T-helper 17 cell (primary cell): ENCODE measurements around the gene FRRS1L. TPM values are rescaled to one million over a fixed set of nuclear protein-coding genes. Genes with fewer than 3 reads are reported as not detected.

ENCODE experiments used
- ATAC-seq: fragments of 150-1000 bp; cut with Tn5 transposase; 2 replicates; pipeline ENCODE4 v1.10.0; 2021; ENCODE audit warnings: mild to moderate bottlenecking, moderate library complexity
- DNase-seq, 3 donors: peaks; one replicate each; pipeline versions ENCODE4 v3.0.0 to v3.0.0-alpha.2; 2020 to 2021
- H3K9me3 ChIP-seq: one replicate; pipeline ENCODE4 v1.7.0; 2013; ENCODE audit warnings: low read length, mild to moderate bottlenecking; ENCODE audit not compliant: control insufficient read depth, poor library complexity, severe bottlenecking
- H3K27ac Mint-ChIP-seq: one replicate; pipeline ENCODE4 v1.8.0; 2022; ENCODE audit warnings: mild to moderate bottlenecking, moderate library complexity, mixed read lengths
- H3K27me3 Mint-ChIP-seq: one replicate; pipeline ENCODE4 v1.8.0; 2022; ENCODE audit warnings: mixed read lengths
- H3K36me3 Mint-ChIP-seq: one replicate; pipeline ENCODE4 v1.8.0; 2022; ENCODE audit warnings: low read depth, mixed read lengths
- H3K4me1 Mint-ChIP-seq: one replicate; pipeline ENCODE4 v1.8.0; 2022; ENCODE audit warnings: mild to moderate bottlenecking, mixed read lengths
- H3K4me3 Mint-ChIP-seq: one replicate; pipeline ENCODE4 v1.8.0; 2022; ENCODE audit warnings: mild to moderate bottlenecking, moderate library complexity, mixed read lengths
- total RNA-seq, 4 donors: library from RNA in 2 of 4; stranded (reverse) in 2 of 4; gene quantifications; one replicate each; pipeline ENCODE4 v1.2.3 and lab custom pipeline; 2022 to 2026

FRRS1L gene
- total RNA-seq, 2 donors from 2014 or later: not detected

DNA sequence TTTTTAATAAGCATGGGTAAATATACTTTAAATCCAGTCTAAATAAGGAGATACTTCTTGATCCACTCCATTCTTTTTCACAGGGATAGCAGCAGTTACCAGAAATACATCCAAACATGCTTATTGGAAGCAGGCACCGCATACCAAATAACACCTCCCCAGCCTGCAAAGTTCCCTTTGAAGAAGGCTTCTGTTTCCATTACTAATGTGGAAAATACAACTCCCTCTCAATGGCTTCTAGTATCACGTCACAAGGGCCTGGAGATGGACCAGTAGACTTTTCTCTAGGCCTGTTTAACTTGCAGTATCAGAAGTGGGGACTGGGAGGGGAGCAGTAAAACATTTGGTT lies 68.1 kb downstream of the FRRS1L start:
- peak overlapping the region; percentile 57 for H3K27ac Mint-ChIP-seq
- no peak for DNase-seq
- H3K27me3 Mint-ChIP-seq: no peaks in the 10 kb centered on the region
- H3K9me3 ChIP-seq: no peaks in the 10 kb centered on the region
- peaks cover 13% of the 10 kb centered on the region for H3K36me3 Mint-ChIP-seq
- no peak overlapping the region for H3K4me3 Mint-ChIP-seq
- peaks cover 60% of the 10 kb centered on the region for H3K4me1 Mint-ChIP-seq
- no peak for ATAC-seq

DNA sequence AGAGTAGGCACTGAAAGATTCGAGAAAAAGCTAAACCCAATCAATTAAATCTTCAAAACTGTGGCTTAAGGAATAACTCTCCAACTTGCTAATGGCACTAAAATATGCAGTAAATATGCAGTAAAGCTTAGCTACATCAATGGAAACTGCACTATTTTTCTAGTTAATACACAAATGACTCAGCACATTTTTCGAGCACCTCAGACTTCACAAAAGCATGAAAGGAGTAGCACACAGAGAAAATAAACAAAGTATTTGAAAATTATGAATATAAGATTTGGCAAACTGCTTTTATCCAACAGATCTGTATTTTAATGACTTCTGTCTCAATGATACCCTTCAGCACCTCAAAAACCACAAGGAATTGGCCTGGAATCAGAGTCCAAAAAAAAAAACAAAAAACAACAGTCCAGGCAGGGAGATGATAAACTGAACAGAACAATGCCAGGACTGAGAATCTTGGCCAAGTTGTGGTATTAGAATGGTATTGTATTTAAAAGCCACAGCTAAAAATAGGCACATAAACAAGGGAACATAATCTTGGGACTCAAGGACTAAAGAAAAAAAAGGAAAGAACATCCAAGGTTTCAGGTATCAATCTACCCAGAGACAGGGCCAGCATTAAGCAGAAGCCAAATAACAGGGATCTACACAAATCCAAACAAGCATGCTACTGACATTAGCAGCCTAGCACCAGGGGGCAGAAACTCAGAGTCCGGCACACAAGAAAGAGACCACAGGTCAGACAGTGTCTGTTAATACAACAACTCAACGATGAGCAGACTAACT lies 68.7 kb downstream of the FRRS1L start:
- H3K9me3 ChIP-seq: no peaks in the 10 kb centered on the region
- H3K4me3 Mint-ChIP-seq: peak overlapping the region; percentile 59
- ATAC-seq (no peak), DNase-seq (no peak)
- H3K36me3 Mint-ChIP-seq: peaks cover 13% of the 10 kb centered on the region
- H3K27ac Mint-ChIP-seq: peak overlapping the region; percentile 57
- H3K4me1 Mint-ChIP-seq: peaks cover 62% of the 10 kb centered on the region
- H3K27me3 Mint-ChIP-seq: no peaks in the 10 kb centered on the region

DNA sequence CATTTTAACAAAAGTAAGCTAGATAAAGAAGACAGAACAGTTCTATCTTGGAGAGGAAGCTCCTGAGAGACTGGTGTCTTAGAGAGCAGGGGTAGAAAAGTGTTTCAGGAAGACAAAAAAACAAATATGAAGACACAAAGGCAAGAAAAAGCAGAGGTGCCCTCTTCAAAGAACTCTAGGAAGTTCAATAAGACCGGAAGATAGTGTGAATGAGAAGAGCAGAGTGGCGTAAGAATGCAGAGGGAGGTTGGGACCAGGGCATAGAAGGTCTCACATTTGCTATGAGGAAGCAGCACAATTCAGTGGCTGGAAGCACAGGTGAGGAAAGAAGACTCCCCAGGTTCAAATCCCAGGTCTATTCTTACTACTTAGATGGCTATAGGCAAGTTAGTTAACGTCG lies 69.9 kb downstream of the FRRS1L start:
- ATAC-seq: no peak
- Mint-ChIP-seq H3K27ac (peak overlapping the region; percentile 95), H3K4me1 (peaks cover 62% of the 10 kb centered on the region), H3K4me3 (peak overlapping the region; percentile 70), H3K27me3 (no peaks in the 10 kb centered on the region), H3K36me3 (peaks cover 15% of the 10 kb centered on the region)
- DNase-seq: no peak
- no peaks in the 10 kb centered on the region for H3K9me3 ChIP-seq

DNA sequence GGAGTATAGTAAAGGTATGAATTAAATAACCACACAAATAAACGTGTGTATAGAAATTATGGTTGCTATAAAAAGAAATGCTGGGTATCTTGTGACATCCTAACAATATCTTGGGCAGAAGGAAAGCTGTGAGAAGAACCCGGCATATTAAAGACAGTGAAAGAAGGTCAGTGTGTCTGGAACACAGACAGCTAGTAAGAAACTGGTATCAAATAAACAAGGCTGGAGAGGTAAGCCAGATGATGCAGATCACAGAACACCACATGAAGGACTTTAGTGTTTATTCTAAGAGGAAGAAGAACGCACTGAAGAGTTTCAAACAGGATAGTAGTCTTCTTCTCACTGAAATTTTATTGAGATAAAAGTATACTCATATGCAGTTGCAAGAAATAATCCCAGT lies 71.7 kb downstream of the FRRS1L start:
- Mint-ChIP-seq H3K36me3 (peaks cover 17% of the 10 kb centered on the region), H3K4me1 (peaks cover 54% of the 10 kb centered on the region), H3K4me3 (peak overlapping the region; percentile 62), H3K27ac (peak overlapping the region; percentile 95), H3K27me3 (no peaks in the 10 kb centered on the region)
- DNase-seq (no peak), ATAC-seq (no peak)
- no peaks in the 10 kb centered on the region for H3K9me3 ChIP-seq

DNA sequence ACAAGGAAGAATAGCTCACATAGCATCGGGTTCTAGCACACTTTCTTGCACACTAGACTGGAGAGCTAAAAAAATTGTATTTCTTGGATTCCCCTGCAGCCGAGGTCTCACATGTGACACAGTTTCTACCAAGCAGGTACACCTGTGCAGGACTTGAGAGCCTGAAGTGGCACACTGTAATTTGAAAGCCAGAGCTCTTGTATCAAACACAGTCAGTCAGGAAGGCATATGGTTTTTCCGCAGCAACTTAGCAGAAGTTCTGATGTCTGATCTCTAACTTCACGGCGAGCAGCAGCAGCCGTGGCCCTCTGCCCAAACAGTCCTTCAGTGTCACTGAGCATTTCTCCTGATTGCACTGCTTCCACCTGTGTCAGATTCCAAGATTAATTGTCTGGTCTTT lies 72.8 kb downstream of the FRRS1L start:
- no peak for DNase-seq
- H3K36me3 Mint-ChIP-seq: peaks cover 17% of the 10 kb centered on the region
- no peak for ATAC-seq
- no peak overlapping the region for H3K4me3 Mint-ChIP-seq
- no peaks in the 10 kb centered on the region for H3K9me3 ChIP-seq
- peak overlapping the region; percentile 95 for H3K27ac Mint-ChIP-seq
- no peaks in the 10 kb centered on the region for H3K27me3 Mint-ChIP-seq
- peaks cover 49% of the 10 kb centered on the region for H3K4me1 Mint-ChIP-seq

DNA sequence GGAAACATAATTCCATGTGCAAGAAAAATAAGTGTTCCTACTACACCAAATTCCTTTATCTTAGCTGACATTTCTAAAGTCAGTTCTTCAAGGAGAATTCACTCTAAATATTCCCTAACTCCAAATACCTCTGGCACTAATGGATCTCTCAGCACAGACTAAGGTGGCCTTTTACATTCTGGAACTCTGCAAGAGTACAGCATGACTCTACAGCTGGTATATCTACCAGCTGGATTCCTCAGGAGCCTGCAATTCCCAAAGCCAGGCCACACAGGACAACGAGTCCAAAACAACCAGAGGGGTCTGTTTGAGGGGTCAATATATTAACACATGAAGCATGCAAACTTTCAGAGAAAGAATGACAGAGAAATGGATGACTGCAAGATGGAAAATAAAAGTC lies 74.5 kb downstream of the FRRS1L start:
- Mint-ChIP-seq H3K27me3 (no peaks in the 10 kb centered on the region), H3K36me3 (peaks cover 18% of the 10 kb centered on the region), H3K27ac (peak overlapping the region; percentile 5), H3K4me3 (no peak overlapping the region), H3K4me1 (peaks cover 37% of the 10 kb centered on the region)
- H3K9me3 ChIP-seq: no peaks in the 10 kb centered on the region
- DNase-seq (no peak), ATAC-seq (no peak)

DNA sequence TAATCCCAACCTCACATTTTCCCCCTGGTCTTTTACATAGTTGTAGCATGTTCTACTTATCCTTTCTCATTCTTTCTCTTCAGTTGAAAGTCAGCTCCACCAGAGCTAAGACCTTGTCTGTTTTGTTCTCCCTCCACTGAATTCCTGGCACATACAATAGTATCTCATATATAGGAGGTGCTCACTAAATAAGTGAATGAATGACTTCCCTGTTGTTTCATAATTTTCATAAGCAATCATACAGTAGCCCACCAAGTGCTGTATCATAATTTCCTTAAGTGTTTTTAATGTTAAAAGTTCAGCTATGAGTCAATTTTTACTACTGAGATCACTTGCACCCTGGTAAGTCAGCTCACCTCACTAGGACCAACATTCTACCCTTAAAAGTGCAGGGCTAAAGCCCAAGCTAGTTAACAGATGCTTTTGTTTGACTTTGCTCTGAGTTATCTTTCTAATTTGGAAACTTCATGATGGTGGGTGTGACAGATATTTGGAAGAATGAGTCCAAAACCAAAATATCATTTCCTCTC lies 74.9 kb downstream of the FRRS1L start:
- Mint-ChIP-seq H3K4me1 (peaks cover 34% of the 10 kb centered on the region), H3K4me3 (no peak overlapping the region), H3K36me3 (peaks cover 18% of the 10 kb centered on the region), H3K27me3 (no peaks in the 10 kb centered on the region), H3K27ac (peak overlapping the region; percentile 5)
- no peaks in the 10 kb centered on the region for H3K9me3 ChIP-seq
- no peak for DNase-seq
- ATAC-seq: no peak

DNA sequence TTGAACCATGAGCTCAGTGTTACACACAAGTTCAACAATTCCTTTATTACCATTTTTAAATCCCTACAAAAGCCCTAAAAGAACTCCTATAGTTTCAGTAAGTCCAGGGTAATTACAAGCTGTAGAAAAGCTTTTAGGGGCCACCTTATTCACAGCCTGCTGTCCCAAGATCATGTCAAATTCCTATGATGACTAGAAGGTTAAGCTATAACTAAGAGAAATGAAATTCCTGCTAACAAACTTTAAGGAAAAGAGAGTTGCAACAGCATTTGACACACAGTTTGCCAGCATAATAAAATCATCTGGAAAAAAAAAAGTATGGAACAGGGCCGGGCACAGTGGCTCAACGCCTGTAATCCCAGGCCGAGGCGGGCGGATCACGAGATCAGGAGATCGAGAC lies 78.8 kb downstream of the FRRS1L start:
- no peaks in the 10 kb centered on the region for H3K9me3 ChIP-seq
- H3K4me1 Mint-ChIP-seq: peaks cover 19% of the 10 kb centered on the region
- H3K27me3 Mint-ChIP-seq: no peaks in the 10 kb centered on the region
- H3K36me3 Mint-ChIP-seq: peaks cover 14% of the 10 kb centered on the region
- DNase-seq (no peak), ATAC-seq (no peak)
- no peak overlapping the region for H3K4me3 Mint-ChIP-seq
- H3K27ac Mint-ChIP-seq: no peak overlapping the region

DNA sequence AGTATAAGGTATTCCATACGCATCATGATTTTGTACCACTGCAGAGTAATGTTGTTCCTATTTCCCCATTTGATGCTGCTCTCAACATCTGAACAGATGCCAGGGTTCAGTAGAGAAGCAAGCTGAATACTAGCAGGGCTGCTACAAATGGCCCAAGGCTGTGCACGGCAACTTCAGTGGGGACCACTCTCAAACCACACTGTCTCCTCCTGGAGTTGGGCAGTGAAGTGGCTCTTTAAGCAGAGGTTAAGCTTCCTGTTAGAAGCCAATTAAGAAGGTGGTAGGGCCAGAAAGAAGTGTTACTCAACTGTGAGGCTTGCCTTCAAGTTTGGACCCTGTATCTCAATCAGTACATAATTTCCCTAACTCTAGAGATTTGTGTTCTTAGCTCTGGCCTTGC lies 79.3 kb downstream of the FRRS1L start:
- Mint-ChIP-seq H3K4me1 (peaks cover 18% of the 10 kb centered on the region), H3K36me3 (peaks cover 15% of the 10 kb centered on the region)
- ATAC-seq: no peak

DNA sequence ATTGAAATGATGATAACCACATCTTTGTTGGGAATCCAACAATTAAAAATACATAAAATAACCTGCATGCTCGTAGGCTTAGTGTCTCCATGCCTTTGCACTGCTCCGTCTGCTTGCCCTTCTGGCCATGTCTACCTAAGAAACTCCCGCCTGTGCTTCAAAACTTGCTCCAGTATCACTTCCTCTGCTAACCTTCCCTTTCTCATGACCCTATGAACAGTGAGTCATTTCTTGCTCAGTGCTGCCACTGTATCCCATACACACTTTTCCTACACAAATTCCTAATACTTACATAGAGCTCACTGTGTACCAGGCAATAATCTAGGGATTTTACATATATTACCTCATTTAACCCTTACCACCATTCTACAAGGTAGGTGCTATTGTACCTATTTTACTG lies 80.8 kb downstream of the FRRS1L start:
- ATAC-seq: no peak
- H3K4me1 Mint-ChIP-seq: peaks cover 16% of the 10 kb centered on the region
- DNase-seq: no peak
- no peaks in the 10 kb centered on the region for H3K27me3 Mint-ChIP-seq
- H3K9me3 ChIP-seq: no peaks in the 10 kb centered on the region
- peak overlapping the region; percentile 56 for H3K27ac Mint-ChIP-seq
- no peak overlapping the region for H3K4me3 Mint-ChIP-seq
- H3K36me3 Mint-ChIP-seq: peaks cover 12% of the 10 kb centered on the region

More for the DNA sequence above, 79.3 kb downstream of the FRRS1L start:
- H3K27ac Mint-ChIP-seq: no peak overlapping the region
- H3K27me3 Mint-ChIP-seq: no peaks in the 10 kb centered on the region
- no peaks in the 10 kb centered on the region for H3K9me3 ChIP-seq
- DNase-seq: no peak
- H3K4me3 Mint-ChIP-seq: no peak overlapping the region

DNA sequence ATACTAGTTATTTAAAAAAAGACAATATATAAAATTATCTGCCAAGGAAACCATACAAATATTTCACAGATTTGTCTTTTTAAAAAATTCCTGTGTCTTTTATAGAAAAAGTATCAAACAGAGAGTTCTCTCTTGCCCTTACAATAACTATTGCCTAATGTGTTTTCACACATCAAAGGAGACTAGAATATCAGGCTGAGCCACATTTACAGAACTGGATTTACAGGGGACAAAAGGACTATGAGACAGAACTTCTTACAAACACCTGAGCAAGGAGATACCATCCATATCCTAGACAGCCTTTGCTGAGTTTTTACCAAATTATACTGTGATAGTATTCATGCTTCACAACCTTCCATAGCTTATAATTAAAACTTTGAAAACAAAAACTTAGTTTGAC lies 81.5 kb downstream of the FRRS1L start:
- peaks cover 13% of the 10 kb centered on the region for H3K4me1 Mint-ChIP-seq
- no peak overlapping the region for H3K4me3 Mint-ChIP-seq
- ATAC-seq (no peak), DNase-seq (no peak)
- no peaks in the 10 kb centered on the region for H3K9me3 ChIP-seq
- no peaks in the 10 kb centered on the region for H3K27me3 Mint-ChIP-seq
- peaks cover 12% of the 10 kb centered on the region for H3K36me3 Mint-ChIP-seq
- no peak overlapping the region for H3K27ac Mint-ChIP-seq

DNA sequence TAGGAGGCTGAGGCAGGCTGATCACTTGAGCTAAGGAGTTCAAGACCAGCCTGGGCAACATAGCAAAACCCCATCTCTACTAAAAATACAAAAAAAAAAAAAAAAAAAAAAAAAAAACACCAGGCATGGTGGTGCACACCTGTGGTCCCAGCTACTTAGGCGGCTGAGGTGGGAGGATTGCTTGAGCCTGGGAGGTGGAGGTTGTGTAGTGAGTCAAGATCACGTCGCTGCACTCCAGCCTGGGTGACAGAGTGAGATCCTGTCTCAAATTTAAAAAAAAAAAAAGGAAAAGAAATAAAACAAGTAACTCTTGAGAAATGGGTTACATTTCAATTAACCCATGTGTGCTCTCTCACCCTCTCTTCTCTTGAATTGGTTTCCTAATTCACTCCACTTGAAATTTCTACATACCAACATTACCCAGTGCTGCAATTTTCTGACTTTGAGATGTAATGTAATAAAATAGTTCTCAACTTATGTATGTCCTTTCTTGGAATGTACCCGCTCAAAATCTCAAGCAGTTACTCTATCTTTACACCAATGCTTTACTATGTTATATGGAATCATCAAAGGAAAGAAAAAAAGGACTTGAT lies 83.1 kb downstream of the FRRS1L start:
- H3K27me3 Mint-ChIP-seq: no peaks in the 10 kb centered on the region
- no peak overlapping the region for H3K27ac Mint-ChIP-seq

DNA sequence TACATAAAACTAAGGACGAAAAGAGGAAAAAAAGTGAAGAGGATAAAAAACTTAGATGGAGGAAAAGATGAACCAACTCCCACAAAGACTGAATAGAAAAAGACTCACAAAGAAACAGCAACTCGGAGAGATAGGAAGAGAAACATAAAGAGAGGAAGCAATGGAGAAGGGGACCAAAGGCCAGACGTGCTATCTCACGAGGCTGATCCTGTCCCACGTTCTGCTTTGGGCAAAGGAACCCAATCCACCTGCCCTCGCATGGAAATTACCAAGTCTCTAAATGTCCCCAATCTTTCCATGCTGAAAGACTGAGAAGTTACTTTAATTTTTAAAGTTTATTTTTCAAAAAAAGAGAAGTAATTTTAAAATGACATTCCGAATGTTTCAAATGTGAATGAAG lies 83.9 kb downstream of the FRRS1L start:
- Mint-ChIP-seq H3K4me1 (peaks cover 15% of the 10 kb centered on the region), H3K27me3 (no peaks in the 10 kb centered on the region), H3K27ac (no peak overlapping the region), H3K4me3 (no peak overlapping the region), H3K36me3 (peaks cover 23% of the 10 kb centered on the region)
- H3K9me3 ChIP-seq: no peaks in the 10 kb centered on the region
- no peak for DNase-seq
- ATAC-seq: no peak

More for the DNA sequence above, 83.1 kb downstream of the FRRS1L start:
- H3K9me3 ChIP-seq: no peaks in the 10 kb centered on the region
- Mint-ChIP-seq H3K4me3 (no peak overlapping the region), H3K4me1 (peaks cover 16% of the 10 kb centered on the region), H3K36me3 (peaks cover 19% of the 10 kb centered on the region)
- ATAC-seq (no peak), DNase-seq (no peak)
